Anterior cingulate cortex (tissue), 58 donors: ENCODE results near the gene CYB5A.
"Not testable (repeated sequence)": the region's sequence is repeated elsewhere in the genome, so short reads cannot be mapped to it uniquely, and the experiment has no call there.

Source experiments
- DNase-seq, 58 donors: peaks; one replicate each; lab custom pipeline; 2025; lab: John Stamatoyannopoulos, UW

The CYB5A gene

GRCh38 chr18:74299746-74300145 lies 8.0 kb upstream of the CYB5A start:
- no peak for DNase-seq

GRCh38 chr18:74299162-74299561 lies 7.4 kb upstream of the CYB5A start:
- no peak for DNase-seq

GRCh38 chr18:74294526-74294925 lies 2.8 kb upstream of the CYB5A start:
- peak in 2 of 58 donors; percentile 21 to 25 for DNase-seq

GRCh38 chr18:74292982-74293381 lies 1.2 kb upstream of the CYB5A start:
- not testable (repeated sequence) for DNase-seq

GRCh38 chr18:74292541-74292858 lies 737 bp upstream of the CYB5A start:
- no peak for DNase-seq

GRCh38 chr18:74291472-74291770 lies 342 bp downstream of the CYB5A start:
- peak in 1 of 58 donors; percentile 45 for DNase-seq

GRCh38 chr18:74290794-74291471 lies 830 bp downstream of the CYB5A start:
- peak in 2 of 58 donors; percentile 20 to 31 for DNase-seq

GRCh38 chr18:74290021-74290420 lies 1.7 kb downstream of the CYB5A start:
- no peak for DNase-seq

GRCh38 chr18:74289137-74289536 lies 2.6 kb downstream of the CYB5A start:
- DNase-seq: no peak

GRCh38 chr18:74288730-74289129 lies 3.0 kb downstream of the CYB5A start:
- no peak for DNase-seq

- no peak for DNase-seq
Measured at GRCh38 chr18:74288041-74288440, 3.7 kb downstream of the CYB5A start.

GRCh38 chr18:74286856-74287255 lies 4.9 kb downstream of the CYB5A start:
- DNase-seq: no peak

GRCh38 chr18:74286106-74286855 lies 5.5 kb downstream of the CYB5A start:
- DNase-seq: no peak

- not testable (repeated sequence) for DNase-seq
Measured at GRCh38 chr18:74285583-74285982, 6.2 kb downstream of the CYB5A start.

- DNase-seq: no peak
Measured at GRCh38 chr18:74284980-74285355, 6.8 kb downstream of the CYB5A start.

- peak in 7 of 58 donors; percentile 10 to 41 (median 14) for DNase-seq
Measured at GRCh38 chr18:74284191-74284979, 7.4 kb downstream of the CYB5A start.

- no peak for DNase-seq
Measured at GRCh38 chr18:74283646-74284045, 8.1 kb downstream of the CYB5A start.

- no peak for DNase-seq
Measured at GRCh38 chr18:74282755-74283554, 8.8 kb downstream of the CYB5A start.

- DNase-seq: no peak
Measured at GRCh38 chr18:74281980-74282754, 9.6 kb downstream of the CYB5A start.
